GM12801 (cell line): ENCODE measurements around the gene SAMD14.

Experiments
- TF ChIP-seq, protein P1 (sequence below): IDR thresholded peaks from one replicate; pipeline ENCODE4 v1.5.1; 2011; ENCODE audit warnings: control low read depth; ENCODE audit not compliant: insufficient read length; ENCODE audit errors: extremely low read depth

The SAMD14 gene

DNA sequence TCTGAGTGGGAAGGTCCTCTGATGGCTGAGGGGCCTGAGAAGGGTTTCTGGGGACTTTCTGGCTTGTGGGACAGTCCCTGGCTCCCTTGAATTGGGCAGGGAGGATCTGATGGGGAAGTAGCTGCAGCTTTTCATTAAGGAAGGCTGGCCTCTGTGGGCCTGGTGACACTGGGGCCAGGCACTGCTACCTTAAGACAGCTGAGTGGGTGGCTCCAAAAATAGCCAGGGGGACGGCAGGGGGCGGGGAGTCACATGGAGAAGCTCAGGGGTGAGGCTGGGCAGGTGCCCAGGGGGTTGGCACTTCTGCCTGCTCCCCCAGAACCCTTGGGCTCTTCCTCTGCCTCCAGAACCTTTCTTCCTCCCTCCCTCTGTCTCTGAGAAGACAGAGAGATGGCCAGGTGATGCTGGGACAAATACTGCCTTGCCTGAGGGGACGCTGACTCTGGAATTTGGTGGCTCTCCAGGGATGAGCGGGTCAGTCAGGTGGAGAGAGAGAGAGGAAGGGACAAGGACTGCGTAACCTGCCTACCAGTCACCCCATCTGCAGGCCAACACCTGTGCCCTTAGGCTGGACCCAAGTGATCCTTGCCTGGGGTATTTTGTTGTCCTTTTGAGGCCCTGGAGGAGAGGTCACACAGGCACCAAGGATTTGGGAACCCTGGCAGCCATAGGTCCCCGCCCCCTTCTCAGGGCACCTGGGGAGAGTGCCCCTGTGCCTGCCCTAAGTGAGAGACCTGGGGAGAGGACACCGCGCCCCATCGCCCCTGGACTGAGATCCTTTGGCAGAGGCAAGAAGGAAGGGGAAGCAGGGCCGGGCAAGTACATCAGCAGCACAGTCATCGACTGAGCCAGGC, 34.1 kb upstream of the SAMD14 start:
- TF ChIP-seq, protein P1, sequence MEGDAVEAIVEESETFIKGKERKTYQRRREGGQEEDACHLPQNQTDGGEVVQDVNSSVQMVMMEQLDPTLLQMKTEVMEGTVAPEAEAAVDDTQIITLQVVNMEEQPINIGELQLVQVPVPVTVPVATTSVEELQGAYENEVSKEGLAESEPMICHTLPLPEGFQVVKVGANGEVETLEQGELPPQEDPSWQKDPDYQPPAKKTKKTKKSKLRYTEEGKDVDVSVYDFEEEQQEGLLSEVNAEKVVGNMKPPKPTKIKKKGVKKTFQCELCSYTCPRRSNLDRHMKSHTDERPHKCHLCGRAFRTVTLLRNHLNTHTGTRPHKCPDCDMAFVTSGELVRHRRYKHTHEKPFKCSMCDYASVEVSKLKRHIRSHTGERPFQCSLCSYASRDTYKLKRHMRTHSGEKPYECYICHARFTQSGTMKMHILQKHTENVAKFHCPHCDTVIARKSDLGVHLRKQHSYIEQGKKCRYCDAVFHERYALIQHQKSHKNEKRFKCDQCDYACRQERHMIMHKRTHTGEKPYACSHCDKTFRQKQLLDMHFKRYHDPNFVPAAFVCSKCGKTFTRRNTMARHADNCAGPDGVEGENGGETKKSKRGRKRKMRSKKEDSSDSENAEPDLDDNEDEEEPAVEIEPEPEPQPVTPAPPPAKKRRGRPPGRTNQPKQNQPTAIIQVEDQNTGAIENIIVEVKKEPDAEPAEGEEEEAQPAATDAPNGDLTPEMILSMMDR: no peak

DNA sequence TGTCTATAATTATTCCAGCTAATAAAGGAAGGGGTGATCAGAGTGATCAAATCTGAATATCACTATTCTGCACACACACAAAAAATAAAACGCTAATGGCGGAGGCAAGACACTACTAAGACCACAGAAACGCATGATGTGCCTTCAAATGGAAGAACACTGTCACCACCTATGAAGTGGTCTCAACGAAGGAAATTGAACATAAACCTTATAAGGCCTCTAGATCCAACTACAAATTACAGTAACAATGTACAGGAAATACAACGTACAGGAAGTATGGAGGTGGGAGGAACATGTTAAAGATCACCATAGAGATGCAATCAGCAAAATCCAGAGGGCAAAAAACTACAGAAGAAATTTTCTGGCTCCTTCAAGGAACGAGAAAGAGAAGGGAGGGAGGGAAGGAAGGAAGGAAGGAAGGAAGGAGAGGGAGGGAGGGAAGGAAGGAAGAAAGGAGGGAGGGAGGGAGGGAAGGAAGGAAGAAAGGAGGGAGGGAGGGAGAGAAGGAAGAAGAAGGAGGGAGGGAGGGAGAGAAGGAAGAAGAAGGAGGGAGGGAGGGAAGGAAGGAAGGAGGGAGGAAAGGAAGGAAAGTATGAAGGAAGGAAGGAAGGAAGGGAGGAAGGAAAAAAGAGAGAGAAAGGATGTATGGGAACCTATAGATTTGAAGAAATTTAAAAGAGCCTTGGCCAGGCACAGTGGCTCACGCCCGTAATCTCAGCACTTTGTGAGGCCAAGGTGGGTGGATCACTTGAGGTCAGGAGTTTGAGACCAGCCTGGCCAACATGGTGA, 32.7 kb upstream of the SAMD14 start:
- TF ChIP-seq, protein P1: no peak

DNA sequence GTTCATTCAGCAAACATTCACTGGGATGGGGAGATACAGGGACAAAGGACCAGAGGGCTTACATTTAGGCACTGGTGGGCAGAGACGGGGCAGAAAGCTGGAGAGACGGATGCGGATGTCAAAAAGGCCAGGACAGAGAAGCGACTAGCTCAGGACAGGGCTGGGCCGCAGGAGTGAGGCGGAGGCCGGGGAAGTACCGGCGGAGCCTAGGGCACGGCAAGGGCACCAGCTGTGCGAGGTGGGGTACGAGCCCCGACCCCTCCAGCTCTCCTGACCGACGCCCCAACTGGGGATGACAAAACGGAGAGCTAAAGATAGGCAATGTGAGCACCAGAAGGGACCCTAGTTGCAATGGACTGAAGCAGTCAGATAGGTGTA, 31.9 kb upstream of the SAMD14 start:
- TF ChIP-seq, protein P1: no peak

DNA sequence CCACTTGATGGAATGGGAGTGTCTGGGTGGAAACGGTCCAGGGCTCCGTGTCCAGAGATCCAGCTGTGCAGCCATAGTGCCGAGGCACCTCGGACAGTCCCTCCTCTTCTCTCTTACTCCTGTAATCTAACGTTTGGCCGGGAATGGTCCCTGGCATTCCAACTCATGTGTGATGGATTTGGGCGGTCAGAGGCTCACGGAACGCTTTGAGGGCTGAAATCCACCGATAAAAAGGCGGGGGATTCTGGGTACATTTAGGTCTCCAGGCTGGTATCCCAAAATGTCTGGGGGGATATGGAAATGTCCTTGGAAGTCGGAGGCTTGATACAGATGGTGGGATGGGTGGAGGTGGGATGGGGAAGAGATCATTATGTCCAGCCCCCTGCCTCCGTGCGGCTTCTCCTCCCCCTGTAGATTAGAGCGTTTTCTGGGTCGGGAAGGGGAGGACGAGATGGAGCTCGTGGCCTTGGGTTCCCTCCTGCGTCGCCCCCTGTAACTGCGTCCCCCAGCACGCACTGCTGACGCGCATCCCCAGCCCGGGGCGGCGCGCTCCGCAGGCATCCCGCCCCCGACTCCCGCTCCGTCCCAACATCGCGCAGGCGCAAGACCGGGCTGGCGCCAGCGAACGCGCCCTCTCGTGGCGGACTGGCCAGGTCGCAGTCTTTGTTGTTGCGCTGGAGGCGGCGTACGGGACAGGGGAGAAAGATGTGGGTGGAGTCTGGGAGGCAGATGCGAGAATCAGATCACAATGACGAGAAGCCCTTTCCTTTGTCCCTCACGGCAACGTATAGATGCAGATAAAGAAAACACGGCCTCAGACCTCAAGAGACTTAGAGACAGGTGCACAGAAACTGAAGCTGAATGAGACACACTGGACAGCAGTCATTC, 31.3 kb upstream of the SAMD14 start:
- TF ChIP-seq, protein P1: no peak

DNA sequence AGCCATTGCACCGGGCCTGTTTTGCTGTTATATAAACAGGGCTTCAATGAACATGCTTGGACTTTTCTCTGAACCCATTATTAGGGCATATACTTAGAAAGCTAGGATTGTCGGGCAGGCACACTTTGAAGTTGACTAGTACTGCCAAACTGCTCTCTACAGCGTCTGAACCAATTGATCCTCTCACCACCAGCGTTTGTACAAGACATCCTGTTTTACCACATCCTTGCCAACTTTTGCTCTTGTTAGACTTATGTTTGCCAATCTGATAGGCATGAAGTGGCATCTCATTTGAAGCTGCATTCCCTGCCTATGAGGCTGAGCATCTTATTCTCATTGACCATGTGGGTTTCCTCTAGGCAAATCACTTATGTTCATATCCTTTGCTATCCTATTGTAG, 27.9 kb upstream of the SAMD14 start:
- TF ChIP-seq, protein P1: no peak

DNA sequence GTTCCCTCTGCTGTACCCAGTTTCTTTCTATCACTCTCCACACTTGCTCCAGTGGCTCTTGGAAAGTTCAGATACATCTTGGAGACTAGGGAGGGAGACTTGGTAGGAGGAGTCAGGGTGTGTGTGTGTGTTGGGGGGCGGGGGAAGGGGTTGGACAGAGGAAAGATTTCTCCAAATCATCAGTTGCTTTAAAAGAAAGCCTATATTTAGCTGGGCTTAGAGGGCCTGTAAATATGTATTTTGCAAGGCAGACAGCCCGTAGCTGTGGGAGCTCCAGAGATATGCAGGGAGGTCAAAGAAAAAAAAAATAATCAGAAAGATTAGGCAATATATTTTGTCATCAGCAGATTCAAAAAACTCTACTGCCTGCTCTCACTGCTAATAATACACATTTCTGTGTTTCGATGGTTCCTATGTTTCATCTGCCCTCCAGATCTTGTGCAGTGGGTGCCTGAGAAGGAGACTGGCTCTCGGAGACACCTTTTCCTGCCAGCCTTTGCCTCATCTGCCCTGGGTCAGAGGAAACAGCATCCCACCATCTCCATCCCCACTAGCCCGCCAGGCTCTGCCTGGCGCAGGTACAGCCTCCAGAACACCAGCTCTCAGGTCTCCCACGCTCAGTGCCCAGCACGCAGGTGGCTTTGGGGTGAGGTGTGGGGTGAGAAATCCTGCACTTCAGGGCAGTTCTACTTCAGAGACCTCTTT, 25.3 kb upstream of the SAMD14 start:
- TF ChIP-seq, protein P1: no peak
